HG02884 (cell line): ENCODE data around the gene LITAFD.
"Not testable (repeated sequence)": the region's sequence is repeated elsewhere in the genome, so short reads cannot be mapped to it uniquely, and the experiment has no call there.

Source experiments
- ATAC-seq: cut with Tn5 transposase; IDR thresholded peaks from one replicate; pipeline ENCODE4 v1.9.1; 2021; ENCODE audit warnings: mild to moderate bottlenecking, moderate library complexity; ENCODE audit not compliant: unreplicated experiment

Gene LITAFD

GRCh38 chr16:8855972-8856371 is 26.2 kb upstream of the LITAFD start:
- ATAC-seq: no peak

GRCh38 chr16:8858994-8859912 is 22.9 kb upstream of the LITAFD start:
- no peak for ATAC-seq

DNA sequence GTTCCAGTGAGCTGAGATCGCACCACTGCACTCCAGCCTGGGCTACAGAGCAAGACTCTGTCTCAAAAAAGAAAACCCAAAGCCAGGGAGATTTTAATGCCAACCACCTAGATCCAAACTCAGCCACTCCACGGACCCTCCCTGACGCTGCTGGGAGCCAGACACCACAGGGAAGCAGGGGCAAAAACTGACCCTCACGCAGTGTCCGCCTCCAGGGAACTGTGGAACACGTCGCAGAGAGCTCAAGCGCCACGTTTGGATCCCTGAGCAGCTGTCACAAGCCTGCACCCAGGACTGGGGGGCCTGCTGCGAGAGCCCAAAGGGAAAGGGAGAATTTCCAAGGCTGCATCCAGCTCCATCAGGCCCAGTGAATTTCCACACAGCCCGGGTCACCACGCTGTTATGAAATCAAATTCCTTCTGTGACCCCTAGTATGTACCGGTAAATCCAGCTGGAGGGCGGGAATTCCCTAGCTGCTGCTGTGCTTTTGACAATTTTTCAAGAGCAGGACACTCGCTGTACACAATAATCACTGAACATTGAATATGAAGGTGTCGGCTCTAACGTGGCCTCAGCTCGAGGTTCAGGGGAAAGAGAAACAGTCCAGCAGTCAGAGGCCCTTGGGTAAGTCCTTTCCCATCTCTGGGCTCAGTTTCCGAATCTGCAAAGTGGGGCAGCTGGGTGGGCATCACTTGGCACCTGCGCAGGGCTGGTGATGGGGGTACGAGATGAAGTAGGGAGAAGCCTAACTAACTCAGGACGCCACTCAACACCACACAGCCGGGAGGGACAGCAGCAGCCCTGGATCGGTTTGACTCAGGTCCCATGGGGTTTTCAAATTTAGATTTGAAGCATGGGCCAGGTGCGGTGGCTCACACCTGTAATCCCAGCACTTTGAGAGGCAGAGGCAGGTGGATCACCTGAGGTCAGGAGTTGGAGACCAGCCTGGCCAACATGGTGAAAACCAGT is 22.0 kb upstream of the LITAFD start:
- no peak for ATAC-seq

DNA sequence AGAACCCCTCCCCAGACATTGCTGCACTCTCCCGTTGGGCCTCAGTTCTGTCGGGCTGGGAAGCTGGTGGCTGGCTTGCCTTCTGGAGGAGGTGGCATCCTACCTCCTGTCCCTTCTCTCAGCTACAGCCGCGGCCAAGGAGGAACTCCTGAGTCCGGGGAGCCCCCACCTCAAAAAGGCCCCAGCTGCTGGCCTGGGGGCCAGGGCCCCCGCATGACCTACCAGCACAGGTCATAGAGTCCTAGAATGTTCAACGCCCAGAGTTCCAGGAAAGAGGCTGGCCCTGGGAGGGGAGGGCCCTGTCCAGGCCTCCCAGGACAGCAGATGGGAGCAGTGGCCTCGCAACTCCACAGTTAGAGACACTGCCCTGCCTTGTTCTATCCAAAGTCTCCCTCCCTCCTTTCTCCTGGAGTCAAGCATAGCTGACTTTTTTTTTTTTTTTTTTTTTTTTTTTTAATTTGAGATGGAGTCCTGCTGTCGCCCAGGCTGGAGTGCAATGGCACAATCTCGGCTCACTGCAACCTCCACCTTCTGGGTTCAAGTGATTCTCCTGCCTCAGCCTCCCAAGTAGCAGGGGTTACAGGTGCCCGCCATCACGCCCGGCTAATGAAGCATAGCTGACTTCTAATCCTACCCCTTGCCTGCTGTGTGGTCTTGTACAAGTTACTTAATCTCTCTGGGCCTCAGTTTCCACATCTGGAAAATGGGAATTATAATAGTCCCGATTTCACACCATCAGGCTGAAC is 20.4 kb upstream of the LITAFD start:
- no peak for ATAC-seq

DNA sequence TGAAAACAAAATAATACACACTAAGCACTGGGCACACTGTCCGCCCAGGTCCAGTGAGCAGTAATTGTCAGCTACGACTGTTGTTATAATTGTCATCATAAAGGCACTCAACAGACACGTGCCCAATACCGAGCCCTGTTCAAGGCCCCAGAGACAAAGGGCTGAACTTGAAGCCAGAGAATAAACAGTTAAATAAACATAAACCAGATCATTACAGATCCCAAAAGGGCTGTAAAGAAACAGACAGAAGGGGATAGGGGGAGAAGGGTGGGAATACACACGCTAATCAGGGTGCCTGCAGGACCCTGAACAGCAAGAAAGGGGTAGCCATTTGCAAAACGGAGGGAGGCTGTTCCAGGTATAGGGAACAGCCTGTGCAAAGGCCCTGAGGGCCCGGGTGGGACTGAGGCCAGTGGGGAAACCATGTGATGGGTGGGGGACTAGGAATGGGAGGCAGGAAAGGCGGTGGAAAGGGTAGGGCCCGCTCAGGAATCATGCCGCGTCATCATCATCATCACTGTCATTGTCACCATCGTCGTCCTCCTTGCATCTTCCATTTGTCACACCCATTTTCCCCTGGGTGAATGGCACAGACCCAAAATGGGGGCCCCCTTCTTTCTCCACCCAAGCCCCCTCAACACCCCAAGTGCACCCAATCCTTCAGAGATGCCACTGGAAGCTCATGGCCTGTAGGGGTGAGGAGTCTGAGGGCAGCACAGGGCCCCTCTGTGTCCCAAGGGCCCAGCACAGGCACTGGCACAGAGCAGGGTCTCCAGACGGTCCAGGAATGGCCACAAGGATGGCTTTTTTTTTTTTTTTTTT is 19.6 kb upstream of the LITAFD start:
- no peak for ATAC-seq

DNA sequence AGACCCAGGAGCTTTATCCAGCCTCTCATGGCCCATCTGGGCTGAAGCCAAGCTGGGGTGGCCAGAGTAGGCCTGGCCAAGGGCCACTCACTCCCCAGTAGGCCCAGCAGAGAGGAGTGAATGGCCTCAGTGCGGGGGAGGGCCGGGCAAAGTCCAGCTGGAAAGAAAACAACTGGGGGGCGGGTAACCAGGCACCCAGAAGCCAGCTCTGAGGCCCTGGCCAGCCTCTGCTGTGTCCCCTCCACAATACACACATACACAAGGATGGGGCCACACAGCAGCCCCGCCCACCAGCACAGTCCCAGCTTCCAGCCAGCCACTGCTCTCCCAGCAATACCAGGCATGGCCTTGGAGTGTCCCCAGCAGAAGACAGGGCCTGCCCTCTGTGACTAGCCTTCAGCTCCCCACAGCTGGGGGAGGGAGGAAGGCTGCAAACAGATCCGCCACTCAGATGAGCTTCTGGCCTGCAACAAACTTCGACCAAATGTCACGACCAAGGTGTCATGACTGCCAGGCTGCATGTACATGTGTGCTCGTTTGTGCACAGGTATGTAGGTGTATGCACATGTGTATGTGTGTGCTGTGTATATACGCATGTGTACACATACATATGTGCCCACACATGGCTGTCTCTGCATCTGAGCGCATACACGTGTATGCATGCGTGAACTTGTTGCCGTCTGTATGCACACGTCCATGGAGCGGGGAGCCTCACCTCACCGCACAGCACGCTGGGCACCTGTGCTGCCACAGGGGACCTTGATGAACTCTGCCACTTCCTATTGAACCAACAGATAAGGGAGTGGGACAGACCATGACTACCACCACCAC is 18.3 kb upstream of the LITAFD start:
- no peak for ATAC-seq

- ATAC-seq: no peak
Observed at GRCh38 chr16:8864480-8865110, 17.6 kb upstream of the LITAFD start.

- ATAC-seq: no peak
Observed at GRCh38 chr16:8865145-8865882, 16.8 kb upstream of the LITAFD start.

DNA sequence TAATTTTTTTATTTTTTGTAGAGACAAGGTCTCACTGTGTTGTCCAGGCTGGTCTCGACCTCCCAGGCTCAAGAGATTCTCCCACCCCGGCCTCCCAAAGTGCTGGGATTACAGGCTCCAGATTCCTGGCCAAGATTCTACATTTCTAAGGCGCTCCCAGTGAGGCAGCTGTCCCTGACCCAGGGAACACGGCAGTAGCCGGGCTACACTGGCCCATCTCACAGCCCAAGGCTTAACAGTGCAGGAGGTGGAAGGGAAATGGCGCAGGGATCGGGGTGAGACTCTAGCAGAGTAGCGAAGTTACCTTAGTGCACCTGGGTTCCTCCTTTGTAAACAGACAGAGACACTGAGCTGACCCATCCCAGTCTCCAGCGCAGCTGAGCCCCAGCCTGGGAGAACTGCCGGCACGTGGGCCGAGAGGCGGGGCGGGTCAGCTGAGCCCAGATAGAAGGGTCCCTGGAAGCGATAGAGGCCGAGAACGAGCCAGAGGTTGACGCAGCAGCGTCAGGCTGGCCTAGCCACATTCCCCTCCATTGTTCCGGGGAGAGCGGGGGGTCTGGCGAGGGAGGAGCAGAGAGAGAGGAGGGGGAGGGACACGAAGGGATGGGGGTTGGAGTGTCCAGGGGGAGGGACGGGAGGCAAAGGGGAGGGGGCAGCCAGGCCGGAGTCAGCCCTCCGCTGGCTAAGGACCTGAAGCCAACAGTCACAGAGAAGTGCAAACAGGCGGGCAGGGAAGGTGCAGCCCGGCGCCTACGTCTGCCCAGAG is 15.8 kb upstream of the LITAFD start:
- no peak for ATAC-seq

DNA sequence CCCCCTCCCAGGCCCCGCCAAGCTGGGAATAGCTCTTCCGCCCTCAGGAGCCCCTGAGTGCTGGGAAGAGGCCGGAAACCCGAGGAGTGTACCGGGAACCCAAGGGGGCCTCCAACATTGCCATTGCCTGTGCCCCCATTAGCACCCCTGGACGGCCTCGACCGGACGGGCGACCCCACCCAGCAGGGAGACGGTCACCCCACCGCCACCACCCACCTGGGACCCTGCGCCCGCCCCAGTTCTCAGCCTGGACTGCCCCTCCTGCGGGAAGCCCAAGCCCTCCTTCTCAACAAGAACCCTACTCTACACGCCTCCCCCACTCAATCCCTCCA is 15.3 kb upstream of the LITAFD start:
- no peak for ATAC-seq

DNA sequence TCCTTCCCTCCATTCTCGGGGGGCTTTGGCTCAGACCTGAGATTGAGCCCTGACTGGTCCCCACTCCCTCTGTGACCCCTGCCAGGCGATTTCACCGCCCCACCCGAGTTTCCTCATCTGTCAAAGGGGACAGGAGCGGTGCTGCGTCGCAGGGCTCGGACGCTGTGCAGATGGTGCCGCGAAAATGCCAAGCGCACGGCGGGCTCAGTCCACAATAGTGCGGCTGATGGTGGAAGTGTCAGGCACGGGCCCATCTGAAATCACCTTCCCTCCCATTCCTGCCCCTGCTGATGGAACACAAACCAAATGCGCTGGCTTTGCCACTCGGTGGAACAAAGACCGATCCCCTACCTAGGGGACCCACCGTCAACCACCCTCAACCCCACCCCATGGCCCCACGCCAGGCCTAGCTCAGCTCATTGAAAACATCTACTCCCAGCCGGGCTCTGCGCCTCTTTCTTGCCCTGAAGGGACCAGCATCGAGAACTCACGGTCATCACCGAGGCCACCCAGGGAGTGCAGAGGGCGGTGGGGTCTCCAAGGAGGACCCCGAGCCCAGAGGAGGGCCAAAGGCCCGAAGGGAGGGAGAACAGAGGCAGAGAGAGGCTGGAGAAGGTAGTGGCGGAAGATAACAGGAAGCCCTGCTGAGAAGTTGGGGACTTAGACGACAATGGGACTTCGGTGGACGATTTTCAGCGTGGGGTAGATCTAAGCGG is 14.8 kb upstream of the LITAFD start:
- no peak for ATAC-seq

GRCh38 chr16:8867932-8868415 is 14.2 kb upstream of the LITAFD start:
- no peak for ATAC-seq

- ATAC-seq: peak; percentile 58
Observed at GRCh38 chr16:8868416-8869211, 13.5 kb upstream of the LITAFD start, which contains the start of gene CARHSP1. CARHSP1 (minus strand) TSS chr16:8869006; CDS start chr16:8859328, 9,678 bp downstream.

DNA sequence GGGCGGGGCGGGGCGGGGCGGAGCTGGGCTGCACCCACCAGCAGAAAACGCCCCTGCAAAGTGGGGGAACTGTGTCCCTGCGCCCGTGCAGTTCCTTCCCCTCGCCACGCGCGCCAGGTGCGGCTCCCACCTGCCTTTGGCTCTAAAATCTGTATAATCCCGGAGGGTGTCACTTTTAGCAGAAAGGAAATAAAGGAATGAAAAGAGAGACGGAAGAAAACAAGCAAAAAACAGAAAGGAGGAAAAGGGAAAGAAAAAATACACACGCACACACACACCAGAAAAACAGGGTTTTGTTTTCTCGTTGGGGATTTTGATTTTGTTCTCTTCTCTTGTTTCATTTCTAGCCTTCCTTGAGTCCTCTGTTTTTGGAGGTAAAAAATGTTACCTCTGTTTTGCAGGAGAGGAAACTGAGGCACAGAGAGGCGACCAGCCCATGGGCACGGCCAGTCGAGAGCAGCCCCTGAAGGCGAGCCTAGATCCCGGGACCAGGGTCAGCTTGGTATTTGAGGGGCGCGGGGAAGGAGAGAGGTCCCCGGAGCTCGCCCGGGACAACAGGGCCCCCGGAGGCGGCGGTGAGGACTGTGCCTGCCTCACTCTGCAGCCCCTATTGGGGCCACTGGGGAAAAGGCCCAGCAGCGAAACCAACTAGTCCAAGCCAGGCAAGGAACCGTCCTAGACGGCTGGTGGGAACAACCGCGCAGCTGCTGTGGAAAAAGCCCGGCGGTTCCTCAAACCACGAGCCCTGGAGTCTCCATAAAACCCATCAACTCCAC is 12.8 kb upstream of the LITAFD start:
- no peak for ATAC-seq

DNA sequence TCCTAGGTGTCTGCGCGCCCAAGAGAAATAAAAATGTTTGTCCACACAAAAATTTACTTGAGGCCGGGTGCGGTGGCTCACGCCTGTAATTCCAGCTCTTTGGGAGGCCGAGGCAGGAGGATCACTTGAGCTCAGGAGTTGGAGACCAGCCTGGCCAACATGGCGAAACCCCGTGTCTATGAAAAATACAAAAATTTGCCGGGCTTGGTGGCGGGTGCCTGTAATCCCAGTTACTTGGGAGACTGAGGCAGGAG is 12.2 kb upstream of the LITAFD start:
- not testable (repeated sequence) for ATAC-seq
